GM18508 (cell line): Measurements from ENCODE around the gene CA10.

Experiments
- ATAC-seq: cut with Tn5 transposase; IDR thresholded peaks from one replicate; pipeline ENCODE4 v1.9.1; 2021; ENCODE audit warnings: moderate number of reproducible peaks; ENCODE audit not compliant: insufficient read depth, unreplicated experiment

CA10 gene

DNA sequence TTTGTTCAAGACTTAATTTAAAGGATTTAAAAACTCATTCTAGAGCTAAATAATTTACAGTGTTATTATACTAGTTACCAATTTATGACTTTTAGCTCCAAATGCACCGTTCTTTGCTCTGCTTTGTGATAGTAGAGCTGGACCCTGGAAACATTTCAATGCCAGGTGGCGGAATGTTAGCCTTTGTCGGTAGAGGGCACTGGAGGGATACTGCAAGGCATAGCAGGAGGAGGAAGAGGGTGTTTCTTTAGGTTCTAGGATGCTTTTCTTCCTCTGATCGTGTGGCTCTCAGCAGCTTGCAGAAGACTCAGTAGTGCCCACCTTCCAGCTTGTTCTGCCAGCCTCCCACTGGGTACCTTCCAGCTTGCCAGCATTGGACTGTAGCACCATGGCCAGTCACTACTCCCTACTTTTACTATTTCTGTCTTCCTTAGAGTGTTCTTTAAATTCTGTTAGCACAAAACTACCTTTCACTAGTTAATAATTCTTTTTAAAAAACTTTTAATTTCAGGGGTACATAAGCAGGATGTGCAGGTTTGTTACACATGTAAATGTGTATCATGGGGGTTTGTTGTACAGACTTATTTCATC is 572.9 kb downstream of the CA10 start:
- no peak for ATAC-seq

DNA sequence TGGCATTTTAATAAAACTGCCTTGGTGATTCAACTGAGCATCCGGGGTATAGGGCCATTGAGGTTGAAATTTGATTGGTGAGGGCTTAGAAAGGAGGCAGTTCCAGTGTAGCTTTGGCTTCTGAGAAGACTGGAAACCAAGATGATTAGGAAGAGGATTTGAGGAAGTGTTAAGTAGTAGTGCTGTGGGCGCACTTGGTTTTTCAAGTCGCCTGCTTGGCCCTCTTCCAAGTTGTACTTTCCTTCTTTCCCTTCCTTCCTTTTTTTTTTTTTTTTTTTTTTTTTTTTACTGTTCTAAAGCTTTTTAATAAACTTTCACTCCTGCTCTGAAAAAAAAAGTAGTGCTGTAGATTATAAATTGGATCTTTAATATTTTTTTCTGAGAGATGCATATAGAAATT is 577.6 kb downstream of the CA10 start:
- ATAC-seq: no peak
